ENCODE results near the gene SUCLG2.

DNA sequence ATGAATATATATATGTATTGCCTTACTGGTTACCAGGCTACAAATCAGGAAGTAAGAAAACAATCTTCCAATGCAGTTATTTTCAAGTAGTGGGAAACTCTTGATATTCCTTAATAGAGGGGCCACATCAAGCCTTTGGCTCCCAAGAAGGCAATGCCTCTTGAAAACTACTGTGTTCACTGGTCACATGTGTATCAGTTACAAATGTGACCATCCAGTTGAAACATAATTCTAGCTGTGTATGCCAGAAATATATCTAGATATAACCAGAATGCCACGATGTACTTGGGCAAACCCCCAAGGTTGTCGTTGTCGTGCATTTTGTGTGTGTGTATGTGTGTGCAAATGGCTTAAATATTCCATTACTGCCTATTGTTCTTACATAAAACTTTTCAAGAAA lies 200.8 kb downstream of the SUCLG2 start:
- no peak for TF ChIP-seq EZH2 (IDR thresholded peaks at IDR 0.05; ENCODE audit: borderline replicate concordance, low read length)
- TF ChIP-seq, protein P1, sequence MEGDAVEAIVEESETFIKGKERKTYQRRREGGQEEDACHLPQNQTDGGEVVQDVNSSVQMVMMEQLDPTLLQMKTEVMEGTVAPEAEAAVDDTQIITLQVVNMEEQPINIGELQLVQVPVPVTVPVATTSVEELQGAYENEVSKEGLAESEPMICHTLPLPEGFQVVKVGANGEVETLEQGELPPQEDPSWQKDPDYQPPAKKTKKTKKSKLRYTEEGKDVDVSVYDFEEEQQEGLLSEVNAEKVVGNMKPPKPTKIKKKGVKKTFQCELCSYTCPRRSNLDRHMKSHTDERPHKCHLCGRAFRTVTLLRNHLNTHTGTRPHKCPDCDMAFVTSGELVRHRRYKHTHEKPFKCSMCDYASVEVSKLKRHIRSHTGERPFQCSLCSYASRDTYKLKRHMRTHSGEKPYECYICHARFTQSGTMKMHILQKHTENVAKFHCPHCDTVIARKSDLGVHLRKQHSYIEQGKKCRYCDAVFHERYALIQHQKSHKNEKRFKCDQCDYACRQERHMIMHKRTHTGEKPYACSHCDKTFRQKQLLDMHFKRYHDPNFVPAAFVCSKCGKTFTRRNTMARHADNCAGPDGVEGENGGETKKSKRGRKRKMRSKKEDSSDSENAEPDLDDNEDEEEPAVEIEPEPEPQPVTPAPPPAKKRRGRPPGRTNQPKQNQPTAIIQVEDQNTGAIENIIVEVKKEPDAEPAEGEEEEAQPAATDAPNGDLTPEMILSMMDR (IDR thresholded peaks at IDR 0.05; ENCODE audit: low read length), result no peak

Measured in OCI-LY1 (cell line).